HepG2 (cell line): ENCODE results near the gene SIX4. TPM values are rescaled to one million over a fixed set of nuclear protein-coding genes. Genes with fewer than 3 reads are reported as not detected.

Source experiments
- DMTF1 ChIP-seq: sonication (generic); formaldehyde crosslinking; IDR thresholded peaks from 2 replicates; pipeline ENCODE4 v1.4.0; 2020; ENCODE audit warnings: mild to moderate bottlenecking, missing genetic modification reagents
- DZIP1 ChIP-seq: sonication (generic); formaldehyde crosslinking; IDR thresholded peaks from 2 replicates; pipeline ENCODE4 v1.5.0; 2020; ENCODE audit warnings: mild to moderate bottlenecking, missing genetic modification reagents
- FOXC1 ChIP-seq: sonication (generic); formaldehyde crosslinking; IDR thresholded peaks from 2 replicates; pipeline ENCODE4 v1.8.0; 2022; ENCODE audit warnings: mild to moderate bottlenecking, missing genetic modification reagents, borderline replicate concordance
- HNRNPL ChIP-seq: fragments of 200-400 bp; formaldehyde crosslinking; IDR thresholded peaks from 2 replicates; pipeline ENCODE4 v1.6.1; 2017; ENCODE audit warnings: mild to moderate bottlenecking, low read depth, low read length
- JARID2 ChIP-seq: sonication (generic); formaldehyde crosslinking; IDR thresholded peaks from 2 replicates; pipeline ENCODE4 v1.8.1; 2023; ENCODE audit warnings: missing genetic modification reagents, inconsistent platforms; ENCODE audit not compliant: insufficient replicate concordance
- KDM1A ChIP-seq: IDR thresholded peaks from 2 replicates; pipeline ENCODE4 v1.6.1; 2016; ENCODE audit warnings: missing compliant biosample characterization
- MEIS1 ChIP-seq: sonication (generic); formaldehyde crosslinking; IDR thresholded peaks from 2 replicates; pipeline ENCODE4 v1.9.0; 2021; ENCODE audit warnings: mild to moderate bottlenecking, missing genetic modification reagents, moderate library complexity, borderline replicate concordance
- RORA ChIP-seq: sonication (generic); formaldehyde crosslinking; IDR thresholded peaks from 2 replicates; pipeline ENCODE4 v1.5.0; 2020; ENCODE audit warnings: mild to moderate bottlenecking, missing genetic modification reagents, moderate library complexity
- SP4 ChIP-seq: sonication (generic); formaldehyde crosslinking; IDR thresholded peaks from 2 replicates; pipeline ENCODE4 v1.8.1; 2023; ENCODE audit warnings: mild to moderate bottlenecking, missing genetic modification reagents
- TIGD3 ChIP-seq: sonication (generic); formaldehyde crosslinking; IDR thresholded peaks from 2 replicates; pipeline ENCODE4 v1.5.1; 2020; ENCODE audit warnings: mild to moderate bottlenecking, missing genetic modification reagents, borderline replicate concordance
- ZFYVE20 ChIP-seq: sonication (generic); formaldehyde crosslinking; IDR thresholded peaks from 2 replicates; pipeline ENCODE4 v1.8.0; 2023; ENCODE audit warnings: low read depth, mild to moderate bottlenecking, moderate library complexity, missing genetic modification reagents, borderline replicate concordance
- ZKSCAN8 ChIP-seq: IDR thresholded peaks from 2 replicates; pipeline ENCODE4 v1.6.1; 2016; ENCODE audit warnings: borderline replicate concordance, missing genetic modification reagents, missing compliant biosample characterization
- ZNF275 ChIP-seq: sonication (generic); formaldehyde crosslinking; IDR thresholded peaks from 2 replicates; pipeline ENCODE4 v1.8.0; 2022; ENCODE audit warnings: missing genetic modification reagents, mild to moderate bottlenecking, inconsistent platforms, borderline replicate concordance
- ZNF362 ChIP-seq: sonication (generic); formaldehyde crosslinking; IDR thresholded peaks from 2 replicates; pipeline ENCODE4 v1.4.0; 2020; ENCODE audit warnings: missing genetic modification reagents, mild to moderate bottlenecking, borderline replicate concordance
- ZNF468 ChIP-seq: sonication (generic); formaldehyde crosslinking; IDR thresholded peaks from 2 replicates; pipeline ENCODE4 v1.8.0; 2022; ENCODE audit warnings: mild to moderate bottlenecking, moderate library complexity, missing genetic modification reagents
- ZNF549 ChIP-seq: sonication (generic); formaldehyde crosslinking; IDR thresholded peaks from 2 replicates; pipeline ENCODE4 v1.5.0; 2020; ENCODE audit warnings: missing genetic modification reagents
- ZNF709 ChIP-seq: sonication (generic); formaldehyde crosslinking; IDR thresholded peaks from 2 replicates; pipeline ENCODE4 v1.5.0; 2020; ENCODE audit warnings: mild to moderate bottlenecking, missing genetic modification reagents
- ZNF816 ChIP-seq: sonication (generic); formaldehyde crosslinking; IDR thresholded peaks from 2 replicates; pipeline ENCODE4 v1.8.0; 2022; ENCODE audit warnings: missing genetic modification reagents, mild to moderate bottlenecking, borderline replicate concordance
- ZNF83 ChIP-seq: sonication (generic); formaldehyde crosslinking; IDR thresholded peaks from 2 replicates; pipeline ENCODE4 v1.4.0; 2020; ENCODE audit warnings: missing genetic modification reagents, mild to moderate bottlenecking, borderline replicate concordance
- polyA plus RNA-seq, 8 experiments: library from polyadenylated mRNA; depleted of rRNA in 3 of 8; stranded (reverse) in 7 of 8; unstranded in 1 of 8; fragments of >200 nt; fragmentation: Illumina TruSeq in 4 of 8; extraction: Trizol in 4 of 8; gene quantifications; 2 replicates each; pipeline versions ENCODE4 v1.2.1 to v1.2.3, GENCODE V29; 2011 to 2016; ENCODE audit warnings: low read depth in 4 of 8, missing spikeins in 1 of 8, mixed read lengths in 1 of 8; ENCODE audit not compliant: insufficient read depth in 1 of 8
- total RNA-seq, 5 experiments: library from RNA; depleted of rRNA; stranded (reverse); fragments of >200 nt; fragmentation: Illumina TruSeq; extraction: Trizol; gene quantifications; 2 replicates each; pipeline ENCODE4 v1.2.3, GENCODE V29; 2016; ENCODE audit warnings: low read depth in 1 of 5

SIX4 gene
- total and polyA plus RNA-seq, 2 of the 13 experiments (the other 11 are each of a cell fraction or from before 2014, with no cell fraction given): 5.0 to 6.0 TPM

GRCh38 chr14:60734465-60735242 lies 10.5 kb upstream of the SIX4 start, which contains the start of gene MNAT1 (continued):
- peak; percentile 79 for TF ChIP-seq ZNF816 (CRISPR knock-in tag)
- TF ChIP-seq ZNF468 (CRISPR knock-in tag): no peak
- TF ChIP-seq ZFYVE20 (CRISPR knock-in tag): peak; percentile 71; the same call in 1 of the 2 replicates
- TF ChIP-seq KDM1A (CRISPR knock-in tag): 0 out of 2 replicates have a peak, but pooled peaks have one; percentile 51
- TF ChIP-seq ZNF83 (CRISPR knock-in tag): no peak
- TF ChIP-seq SP4: peak; percentile 74
- no peak for TF ChIP-seq MEIS1
- TF ChIP-seq ZNF549 (CRISPR knock-in tag): no peak
- TF ChIP-seq ZNF275 (CRISPR knock-in tag): 0 out of 2 replicates have a peak, but pooled peaks have one; percentile 32
- TF ChIP-seq DZIP1 (CRISPR knock-in tag): no peak
- no peak for TF ChIP-seq DMTF1
- no peak for TF ChIP-seq ZNF709
- peak; percentile 22; the same call in 1 of the 2 replicates for TF ChIP-seq ZNF362 (CRISPR knock-in tag)
- TF ChIP-seq HNRNPL: 0 out of 2 replicates have a peak, but pooled peaks have one; percentile 68
- no peak for TF ChIP-seq RORA (CRISPR knock-in tag)
- TF ChIP-seq TIGD3 (CRISPR knock-in tag): no peak; the same call in 1 of the 2 replicates
- TF ChIP-seq FOXC1 (CRISPR knock-in tag): peak; percentile 91
- peak; percentile 87 for TF ChIP-seq ZKSCAN8 (CRISPR knock-in tag)
- no peak for TF ChIP-seq JARID2
